Measurements from ENCODE around the gene RAB44. TPM values are rescaled to one million over a fixed set of nuclear protein-coding genes. Genes with fewer than 3 reads are reported as not detected.

Gene RAB44
- total and polyA plus RNA-seq, 9 donors: 0.04 to 0.15 (median 0.12) TPM; not detected in 3

DNA sequence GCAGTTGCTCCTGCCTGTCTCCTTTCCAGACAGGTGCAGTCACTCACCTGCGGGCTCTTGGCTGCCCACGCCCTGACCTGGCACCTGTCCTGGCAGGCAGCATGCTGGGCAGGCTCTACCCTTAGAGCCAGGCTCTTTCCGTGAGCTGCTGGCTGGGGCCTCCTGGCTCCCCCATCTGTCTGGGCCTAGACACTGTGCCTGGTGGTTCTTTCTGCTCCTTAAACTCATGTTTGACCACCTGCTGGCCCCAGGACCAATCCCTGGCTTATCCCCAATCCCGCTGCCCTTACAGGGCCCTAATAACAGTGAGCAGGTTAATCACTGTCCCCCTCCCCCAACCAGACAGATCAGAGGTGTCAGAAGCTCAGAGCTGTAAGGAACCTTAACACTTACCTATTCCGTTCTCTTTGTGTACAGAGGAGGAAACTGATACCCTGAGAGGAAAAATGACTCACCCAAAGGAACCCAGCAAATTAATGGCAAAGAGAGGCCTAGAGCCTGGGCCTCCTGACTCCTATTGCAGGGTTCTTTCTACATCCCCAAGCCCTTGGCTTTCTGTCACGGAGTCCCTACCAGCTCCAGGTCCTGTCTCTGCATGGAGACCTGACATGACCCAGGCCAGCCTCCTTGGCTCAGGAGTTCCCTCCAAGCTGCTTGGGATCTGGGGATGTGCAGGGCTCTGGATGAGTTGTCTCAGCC, 54.7 kb downstream of the RAB44 start:
- H3K9me3 ChIP-seq: no peaks in the 10 kb centered on the region
- no peaks in the 10 kb centered on the region for H3K27me3 ChIP-seq
- H3K36me3 ChIP-seq: no peaks in the 10 kb centered on the region
- no peaks in the 10 kb centered on the region for H3K4me1 ChIP-seq (ENCODE audit: insufficient read depth)
- TF ChIP-seq POLR2A (IDR thresholded peaks at IDR 0.05) (no peak), EP300 (IDR thresholded peaks at IDR 0.05) (no peak)
- TF ChIP-seq, protein P1, sequence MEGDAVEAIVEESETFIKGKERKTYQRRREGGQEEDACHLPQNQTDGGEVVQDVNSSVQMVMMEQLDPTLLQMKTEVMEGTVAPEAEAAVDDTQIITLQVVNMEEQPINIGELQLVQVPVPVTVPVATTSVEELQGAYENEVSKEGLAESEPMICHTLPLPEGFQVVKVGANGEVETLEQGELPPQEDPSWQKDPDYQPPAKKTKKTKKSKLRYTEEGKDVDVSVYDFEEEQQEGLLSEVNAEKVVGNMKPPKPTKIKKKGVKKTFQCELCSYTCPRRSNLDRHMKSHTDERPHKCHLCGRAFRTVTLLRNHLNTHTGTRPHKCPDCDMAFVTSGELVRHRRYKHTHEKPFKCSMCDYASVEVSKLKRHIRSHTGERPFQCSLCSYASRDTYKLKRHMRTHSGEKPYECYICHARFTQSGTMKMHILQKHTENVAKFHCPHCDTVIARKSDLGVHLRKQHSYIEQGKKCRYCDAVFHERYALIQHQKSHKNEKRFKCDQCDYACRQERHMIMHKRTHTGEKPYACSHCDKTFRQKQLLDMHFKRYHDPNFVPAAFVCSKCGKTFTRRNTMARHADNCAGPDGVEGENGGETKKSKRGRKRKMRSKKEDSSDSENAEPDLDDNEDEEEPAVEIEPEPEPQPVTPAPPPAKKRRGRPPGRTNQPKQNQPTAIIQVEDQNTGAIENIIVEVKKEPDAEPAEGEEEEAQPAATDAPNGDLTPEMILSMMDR (IDR thresholded peaks at IDR 0.05): no peak
- H3K27ac ChIP-seq: no peak overlapping the region
- DNase-seq: no peak
- intact Hi-C loops (cut with DNase I): loop anchor here in 2 of 4 donors (10.0 kb wide), 3 partner anchors 68 to 328 kb away; no protein-coding TSS in a partner anchor
- H3K4me3 ChIP-seq: no peak overlapping the region
- WGBS, 3 donors: 90 to 95% (median 91%) methylated on average over 6 of the region's 6 CpGs

DNA sequence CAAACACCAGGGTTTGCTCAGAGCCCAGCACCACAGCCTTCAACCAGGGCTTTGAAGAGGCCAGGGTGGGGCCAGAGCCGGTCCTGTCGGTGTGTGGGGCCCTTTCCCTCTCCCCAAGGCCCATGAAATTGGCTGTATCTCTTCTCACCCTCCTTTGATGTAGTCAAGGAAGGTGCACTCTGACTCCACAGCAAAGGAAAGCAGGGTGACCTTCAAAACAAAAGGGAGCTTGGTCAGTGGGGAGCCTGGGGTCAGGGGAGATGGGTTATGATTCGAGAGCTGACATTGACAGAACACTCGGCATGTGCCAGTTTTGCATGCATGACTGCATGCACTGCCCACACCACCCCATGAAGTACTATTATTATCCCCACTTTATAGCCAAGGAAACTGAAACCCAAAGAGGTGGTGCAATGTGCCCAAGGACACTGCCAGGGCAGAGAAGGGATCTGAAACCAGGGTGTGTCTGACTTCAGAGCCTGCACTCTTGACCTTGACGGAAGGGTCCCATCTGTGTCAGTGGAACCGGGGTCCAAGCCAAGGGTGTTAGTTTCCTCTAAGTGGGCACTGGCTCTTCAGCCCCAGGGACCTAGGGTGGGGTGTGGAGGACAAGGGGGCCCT, 55.4 kb downstream of the RAB44 start:
- no peaks in the 10 kb centered on the region for H3K4me1 ChIP-seq (ENCODE audit: insufficient read depth)
- H3K9me3 ChIP-seq: no peaks in the 10 kb centered on the region
- DNase-seq: no peak
- H3K36me3 ChIP-seq: no peaks in the 10 kb centered on the region
- WGBS, 3 donors: 76 to 77% (median 76%) methylated on average over 6 of the region's 6 CpGs
- no peak overlapping the region for H3K4me3 ChIP-seq
- no peaks in the 10 kb centered on the region for H3K27me3 ChIP-seq
- intact Hi-C loops (cut with DNase I): loop anchor here in 2 of 4 donors (10.0 kb wide), 3 partner anchors 68 to 328 kb away; no protein-coding TSS in a partner anchor
- no peak overlapping the region for H3K27ac ChIP-seq
- TF ChIP-seq EP300 (IDR thresholded peaks at IDR 0.05) (no peak), POLR2A (IDR thresholded peaks at IDR 0.05) (no peak)
- TF ChIP-seq, protein P1 (IDR thresholded peaks at IDR 0.05): no peak

DNA sequence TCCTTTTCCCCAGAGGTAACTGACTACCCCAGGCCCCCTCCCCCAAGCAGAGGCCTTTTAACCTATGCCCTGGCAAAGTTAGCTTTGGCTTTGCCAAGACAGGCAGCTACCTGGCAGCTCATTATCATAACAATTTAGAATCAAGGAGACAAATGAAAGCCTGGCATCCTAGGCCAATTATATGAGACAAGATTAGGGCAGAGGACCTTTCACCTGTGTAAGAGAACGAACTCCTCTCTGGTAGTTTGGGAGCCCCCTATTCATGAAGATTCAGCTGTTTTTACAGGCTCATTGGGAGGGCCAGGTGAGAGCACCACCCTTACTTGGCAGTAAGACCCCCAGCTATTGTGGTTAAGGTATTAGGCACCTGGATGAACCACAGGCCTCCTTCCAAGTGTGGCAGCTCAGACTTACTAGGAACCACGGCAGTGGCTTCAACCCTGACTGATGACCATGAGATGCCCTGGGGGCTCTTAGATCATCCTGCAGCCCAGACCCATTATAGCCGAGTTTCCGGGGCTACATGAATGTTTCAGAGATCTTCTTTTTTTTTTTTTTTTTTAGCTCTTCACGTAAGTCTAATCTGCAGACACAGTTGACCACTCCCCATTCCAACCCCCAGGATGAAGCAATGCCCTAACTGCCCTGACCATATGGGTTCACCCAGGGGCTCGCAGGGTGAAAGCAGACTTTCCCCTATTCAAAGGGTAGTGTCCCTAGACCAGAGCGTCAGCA, 56.2 kb downstream of the RAB44 start:
- Histone ChIP-seq H3K36me3 (no peaks in the 10 kb centered on the region), H3K27me3 (no peaks in the 10 kb centered on the region), H3K4me3 (no peak overlapping the region), H3K4me1 (ENCODE audit: insufficient read depth) (no peaks in the 10 kb centered on the region), H3K27ac (no peak overlapping the region), H3K9me3 (no peaks in the 10 kb centered on the region)
- 92 to 94% (median 94%) methylated on average over 7 of the region's 7 CpGs for whole genome bisulfite sequencing, 3 donors
- no peak for DNase-seq
- TF ChIP-seq POLR2A (IDR thresholded peaks at IDR 0.05) (no peak), EP300 (IDR thresholded peaks at IDR 0.05) (no peak)
- TF ChIP-seq, protein P1 (IDR thresholded peaks at IDR 0.05): no peak
- intact Hi-C loops (cut with DNase I): loop anchor here in 2 of 4 donors (10.0 kb wide), 3 partner anchors 69 to 329 kb away; no protein-coding TSS in a partner anchor

DNA sequence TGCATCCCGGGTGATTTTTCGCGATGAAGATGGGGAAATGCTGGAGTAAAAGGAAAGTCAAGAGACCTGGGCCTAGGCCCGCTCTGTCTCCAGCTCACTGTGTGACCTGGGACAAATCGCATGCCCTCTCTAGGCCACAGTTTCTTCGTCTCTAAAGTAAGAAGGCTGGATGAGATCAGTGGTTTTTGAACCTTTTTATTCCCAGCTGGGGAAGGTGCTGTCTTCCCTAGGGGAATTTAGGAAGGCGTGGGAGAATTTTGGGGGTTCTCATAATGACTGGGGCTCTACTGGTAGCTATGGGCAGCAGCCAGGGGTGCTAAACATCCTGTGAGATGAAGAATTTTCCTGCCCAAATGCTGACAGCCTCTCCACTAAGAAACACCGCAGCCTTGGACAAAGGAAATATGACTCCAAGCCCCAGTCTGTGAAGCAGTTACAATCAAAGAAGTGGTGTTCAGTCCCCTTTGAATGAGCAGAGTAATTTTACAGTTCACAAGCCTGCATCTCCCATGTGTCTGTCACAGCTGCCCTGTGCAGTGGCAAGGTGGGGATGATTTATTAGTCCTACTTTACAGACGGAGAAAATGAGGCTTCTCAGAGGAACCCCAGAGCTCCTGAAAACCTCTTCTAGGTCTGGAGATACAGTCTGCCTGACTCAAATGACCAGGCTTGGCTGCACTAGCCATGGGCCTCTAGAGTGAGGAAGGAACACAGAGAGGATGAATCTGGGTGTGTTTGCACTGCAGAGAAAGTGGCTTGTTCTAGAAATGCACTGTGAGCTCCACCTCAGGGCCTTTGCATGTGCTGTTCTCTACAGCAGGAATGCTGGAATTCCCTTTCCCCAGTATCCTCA, 57.2 kb downstream of the RAB44 start:
- intact Hi-C loops (cut with DNase I): loop anchor here in 2 of 4 donors (5.0 to 10.0 kb wide), 4 partner anchors 70 to 330 kb away; no protein-coding TSS in a partner anchor
- Histone ChIP-seq H3K9me3 (no peaks in the 10 kb centered on the region), H3K4me3 (no peak overlapping the region), H3K36me3 (no peaks in the 10 kb centered on the region), H3K27ac (no peak overlapping the region), H3K4me1 (ENCODE audit: insufficient read depth) (no peaks in the 10 kb centered on the region), H3K27me3 (no peaks in the 10 kb centered on the region)
- TF ChIP-seq, protein P1 (IDR thresholded peaks at IDR 0.05): no peak
- no peak for TF ChIP-seq EP300 (IDR thresholded peaks at IDR 0.05)
- TF ChIP-seq POLR2A (IDR thresholded peaks at IDR 0.05): no peak
- WGBS, 3 donors: 88 to 94% (median 91%) methylated on average over 9 of the region's 9 CpGs
- DNase-seq: no peak
